GM18520 (cell line): ENCODE data around the gene RRP1B.
"Not testable (repeated sequence)": the region's sequence is repeated elsewhere in the genome, so short reads cannot be mapped to it uniquely, and the experiment has no call there.

ENCODE experiments used
- ATAC-seq: cut with Tn5 transposase; IDR thresholded peaks from one replicate; pipeline ENCODE4 v1.9.1; 2021; ENCODE audit not compliant: unreplicated experiment

RRP1B gene, protein sequence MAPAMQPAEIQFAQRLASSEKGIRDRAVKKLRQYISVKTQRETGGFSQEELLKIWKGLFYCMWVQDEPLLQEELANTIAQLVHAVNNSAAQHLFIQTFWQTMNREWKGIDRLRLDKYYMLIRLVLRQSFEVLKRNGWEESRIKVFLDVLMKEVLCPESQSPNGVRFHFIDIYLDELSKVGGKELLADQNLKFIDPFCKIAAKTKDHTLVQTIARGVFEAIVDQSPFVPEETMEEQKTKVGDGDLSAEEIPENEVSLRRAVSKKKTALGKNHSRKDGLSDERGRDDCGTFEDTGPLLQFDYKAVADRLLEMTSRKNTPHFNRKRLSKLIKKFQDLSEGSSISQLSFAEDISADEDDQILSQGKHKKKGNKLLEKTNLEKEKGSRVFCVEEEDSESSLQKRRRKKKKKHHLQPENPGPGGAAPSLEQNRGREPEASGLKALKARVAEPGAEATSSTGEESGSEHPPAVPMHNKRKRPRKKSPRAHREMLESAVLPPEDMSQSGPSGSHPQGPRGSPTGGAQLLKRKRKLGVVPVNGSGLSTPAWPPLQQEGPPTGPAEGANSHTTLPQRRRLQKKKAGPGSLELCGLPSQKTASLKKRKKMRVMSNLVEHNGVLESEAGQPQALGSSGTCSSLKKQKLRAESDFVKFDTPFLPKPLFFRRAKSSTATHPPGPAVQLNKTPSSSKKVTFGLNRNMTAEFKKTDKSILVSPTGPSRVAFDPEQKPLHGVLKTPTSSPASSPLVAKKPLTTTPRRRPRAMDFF

DNA sequence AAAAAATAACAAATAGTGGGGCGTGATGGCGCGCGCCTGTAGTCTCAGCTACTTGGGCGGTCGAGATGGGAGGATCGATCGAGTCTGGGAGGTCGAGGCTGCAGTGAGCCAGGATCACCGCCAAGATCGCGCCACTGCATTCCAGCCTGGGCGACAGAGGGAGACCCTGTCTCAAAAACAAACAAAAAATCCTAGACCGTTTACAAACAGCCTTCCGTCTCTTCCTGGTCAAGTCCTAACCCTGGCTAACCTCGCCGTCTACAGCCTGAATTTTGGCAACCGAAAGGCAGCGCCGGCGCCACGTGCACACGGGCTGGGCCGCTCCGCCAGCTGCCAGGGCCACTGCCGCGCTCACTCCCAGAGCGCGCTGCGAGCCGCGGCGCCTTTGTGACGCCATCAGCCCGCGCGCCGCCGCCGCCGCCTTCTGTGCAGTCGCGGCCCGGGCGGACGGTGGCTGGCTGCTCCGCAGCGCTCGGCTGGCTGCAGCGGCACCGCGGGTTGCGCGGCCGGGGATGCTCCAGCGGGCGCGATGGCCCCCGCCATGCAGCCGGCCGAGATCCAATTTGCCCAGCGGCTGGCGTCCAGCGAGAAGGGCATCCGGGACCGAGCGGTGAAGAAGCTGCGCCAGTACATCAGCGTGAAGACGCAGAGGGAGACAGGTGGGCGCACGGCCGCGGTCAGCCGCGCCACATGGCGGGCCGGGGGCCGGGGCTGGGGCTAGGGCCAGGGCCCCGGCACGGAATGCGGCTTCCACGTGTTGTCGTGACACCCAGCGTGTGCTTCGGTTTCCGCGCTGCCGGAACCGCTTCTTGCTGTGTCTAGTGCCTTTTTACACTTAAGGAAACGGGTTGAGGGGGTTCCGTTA lies at the start of gene RRP1B, which contains the start of gene HSF2BP:
TSS of gene RRP1B (plus strand) at position 425 of the 865 bp plus-strand sequence. CDS start at position 530, 105 bp downstream.
TSS of gene HSF2BP (minus strand) at position 353 of the 865 bp plus-strand sequence. CDS start 1,392 bp downstream, outside the sequence.
- ATAC-seq: peak; percentile 72

DNA sequence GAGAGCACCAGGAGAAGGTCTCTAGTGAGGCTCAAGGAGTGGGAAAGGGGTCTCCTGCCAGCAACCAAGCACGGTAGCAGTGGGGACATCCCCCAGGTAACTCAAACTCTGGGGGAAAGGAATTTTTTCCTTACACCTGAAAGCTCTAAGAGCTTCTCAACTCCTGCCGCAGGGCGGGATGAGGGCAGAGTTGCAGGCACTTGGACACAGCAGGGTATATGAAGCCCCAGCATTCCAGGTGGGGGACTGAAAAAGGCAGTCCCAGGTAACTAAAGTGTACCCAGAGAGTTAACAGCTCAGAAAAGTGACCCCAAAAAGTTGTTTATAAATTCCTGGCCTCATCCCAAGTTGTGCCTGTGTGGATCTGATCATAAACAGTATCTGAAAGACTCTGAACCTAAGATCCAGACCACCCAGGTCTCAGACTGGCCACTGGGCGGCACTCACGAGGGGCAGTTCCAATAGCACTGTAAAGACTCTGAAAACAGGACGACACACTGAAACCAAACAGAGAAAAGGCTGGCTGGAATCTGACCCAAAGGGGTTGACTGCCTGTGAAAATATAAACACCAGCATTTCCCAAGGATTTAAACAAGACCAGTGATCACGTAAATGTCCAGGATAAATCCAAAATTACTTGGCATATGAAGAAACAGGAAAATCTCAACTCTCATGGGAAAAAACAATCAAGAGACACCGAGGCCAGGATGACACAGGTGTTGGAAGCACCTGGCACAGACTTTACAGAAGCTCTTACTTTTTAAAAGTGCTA lies 47.6 kb upstream of the RRP1B start:
- ATAC-seq: no peak

DNA sequence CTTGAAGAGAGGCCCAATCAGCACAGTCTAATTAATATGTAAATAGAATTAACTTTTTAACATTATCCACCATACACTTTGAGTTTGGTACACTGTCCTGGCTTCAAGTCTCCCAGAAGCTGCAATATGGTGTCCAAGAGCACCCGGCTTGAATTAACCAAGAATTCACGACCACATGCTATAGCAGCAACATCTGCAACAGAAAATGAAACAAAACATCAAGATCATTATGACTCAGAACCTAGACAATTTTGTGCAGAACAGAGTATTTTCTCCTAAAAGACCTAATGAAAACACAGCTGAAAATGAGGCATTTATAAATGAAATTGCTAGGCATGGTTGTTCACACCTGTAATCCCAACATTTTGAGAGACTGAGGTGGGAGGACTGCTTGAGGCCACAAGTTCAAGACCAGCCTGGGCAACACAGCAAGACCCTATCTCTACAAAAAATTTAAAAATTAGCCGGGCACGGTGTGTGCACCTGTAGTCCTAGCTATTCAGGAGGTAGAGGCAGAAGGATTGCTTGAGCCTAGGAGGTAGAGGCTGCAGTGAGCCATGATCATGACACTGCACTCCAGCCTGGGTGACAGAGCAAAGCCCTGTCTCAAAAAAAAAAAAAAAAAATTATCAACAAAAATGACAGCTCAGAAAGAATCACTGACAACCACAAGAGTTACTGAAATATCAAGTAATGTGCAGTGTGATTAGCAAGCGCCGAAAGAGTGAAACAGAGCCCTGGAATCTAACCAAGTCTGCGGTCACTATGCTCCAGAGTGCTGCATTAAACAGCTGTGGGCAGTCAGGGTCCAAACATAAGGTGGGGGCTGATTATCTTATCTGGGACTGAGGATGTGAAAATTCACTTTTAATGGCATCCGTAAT lies 45.4 kb upstream of the RRP1B start:
- no peak for ATAC-seq

DNA sequence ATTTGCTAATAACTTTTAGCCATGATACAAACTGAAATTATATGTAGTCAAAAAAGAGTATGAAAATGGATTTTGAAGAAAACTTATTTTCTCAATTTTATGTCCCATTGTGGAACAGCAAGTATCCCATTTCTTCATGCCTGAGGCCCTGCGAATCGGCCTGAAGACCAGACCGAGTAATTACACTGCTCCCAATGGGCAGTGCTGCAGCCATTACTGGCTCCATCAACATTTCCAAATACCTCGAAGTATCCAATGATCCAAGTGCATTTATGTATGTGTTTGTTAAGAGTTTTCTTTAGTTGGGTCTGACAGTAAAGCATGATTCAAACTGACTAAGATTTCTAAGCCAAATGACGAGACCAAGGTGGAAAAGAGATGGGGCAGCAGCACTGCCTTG lies 44.5 kb upstream of the RRP1B start:
- ATAC-seq: no peak

DNA sequence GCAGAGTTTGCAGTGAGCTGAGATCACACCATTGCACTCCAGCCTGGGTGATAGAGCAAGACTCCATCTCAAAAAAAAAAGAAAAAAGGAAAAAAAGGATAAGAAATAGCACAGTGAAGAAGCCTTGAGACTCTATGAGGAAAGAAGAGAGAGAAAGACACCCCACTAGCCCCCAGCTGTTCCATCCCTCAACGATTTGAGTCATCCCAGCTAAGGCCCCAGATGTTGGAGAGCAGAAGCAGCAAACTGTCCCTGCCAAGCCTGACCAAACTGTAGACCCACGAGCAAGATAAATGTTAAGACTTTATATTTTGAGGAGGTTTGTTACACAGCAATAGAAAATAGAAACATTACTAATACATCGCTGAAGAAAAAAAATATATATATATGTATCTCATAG lies 42.5 kb upstream of the RRP1B start:
- not testable (repeated sequence) for ATAC-seq

DNA sequence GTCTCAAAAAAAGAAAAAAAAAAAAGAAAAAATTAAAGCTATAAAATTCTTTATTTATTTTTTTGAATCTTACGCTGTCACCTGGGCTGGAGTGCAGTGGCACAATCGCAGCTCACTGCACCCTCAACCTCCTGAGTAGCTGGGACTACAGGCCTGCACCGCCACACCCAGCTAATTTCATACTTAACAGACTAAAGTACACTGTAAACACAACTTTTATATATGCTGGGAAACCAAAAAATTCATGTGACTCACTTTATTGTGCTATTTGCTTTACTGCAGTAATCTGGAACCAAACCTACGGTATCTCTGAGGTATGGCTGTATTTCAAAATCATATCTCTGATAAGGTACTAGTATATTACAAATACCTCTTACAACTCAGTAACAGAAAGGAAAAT lies 40.4 kb upstream of the RRP1B start:
- no peak for ATAC-seq

DNA sequence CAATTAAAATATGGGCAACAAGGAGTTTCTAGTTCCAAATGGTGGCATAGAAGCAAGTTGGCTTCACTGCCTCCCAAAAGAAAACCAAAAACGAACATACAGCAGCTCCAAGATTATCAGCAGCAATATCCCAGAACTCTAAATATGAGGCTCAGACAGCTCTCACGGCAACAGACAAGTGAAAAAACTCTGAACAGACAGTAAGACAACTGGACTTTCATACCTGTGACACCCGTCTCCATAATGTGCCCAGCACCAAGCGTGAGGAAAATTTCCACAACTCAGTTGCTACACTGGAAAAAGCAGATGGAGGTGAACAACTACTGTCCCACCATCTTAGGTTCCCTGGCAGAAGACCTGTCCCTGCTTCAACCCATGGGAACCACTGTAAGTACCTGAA lies 40.0 kb upstream of the RRP1B start:
- ATAC-seq: no peak

DNA sequence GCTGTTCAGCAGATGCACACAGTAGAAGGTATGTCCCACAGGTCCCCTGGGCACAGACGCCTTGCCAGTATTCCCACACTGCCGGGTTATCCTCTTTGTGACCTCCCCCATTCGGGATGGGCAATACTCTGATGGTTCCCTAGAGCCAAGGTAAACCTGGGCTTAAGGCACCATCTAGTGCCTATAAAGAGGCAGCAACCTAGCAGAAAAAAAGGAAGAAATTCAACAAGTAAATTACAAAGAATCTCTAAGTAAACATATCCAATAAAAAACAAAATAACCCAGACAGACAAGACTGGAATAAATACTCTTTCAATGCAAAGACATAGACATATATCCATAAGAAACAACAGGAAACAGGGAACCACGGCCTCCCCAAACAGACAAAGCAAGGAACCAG lies 39.5 kb upstream of the RRP1B start:
- no peak for ATAC-seq

DNA sequence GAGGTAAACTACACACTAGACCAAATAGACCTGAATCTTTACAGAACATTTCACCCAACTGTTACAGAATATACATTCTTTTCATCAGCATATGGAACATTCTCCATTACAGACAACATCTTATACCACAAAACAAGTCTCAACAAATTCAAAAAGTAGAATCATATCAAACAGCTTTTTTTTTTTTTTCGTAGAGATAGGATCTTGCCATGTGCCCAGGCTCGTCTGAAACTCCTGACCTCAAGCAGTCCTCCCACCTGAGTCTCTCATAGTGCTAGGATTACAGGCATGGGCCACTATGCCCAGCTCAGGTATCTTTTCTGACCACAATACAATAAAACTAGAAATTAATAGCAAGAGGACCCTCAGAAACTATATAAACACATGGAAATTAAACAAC lies 36.6 kb upstream of the RRP1B start:
- no peak for ATAC-seq

DNA sequence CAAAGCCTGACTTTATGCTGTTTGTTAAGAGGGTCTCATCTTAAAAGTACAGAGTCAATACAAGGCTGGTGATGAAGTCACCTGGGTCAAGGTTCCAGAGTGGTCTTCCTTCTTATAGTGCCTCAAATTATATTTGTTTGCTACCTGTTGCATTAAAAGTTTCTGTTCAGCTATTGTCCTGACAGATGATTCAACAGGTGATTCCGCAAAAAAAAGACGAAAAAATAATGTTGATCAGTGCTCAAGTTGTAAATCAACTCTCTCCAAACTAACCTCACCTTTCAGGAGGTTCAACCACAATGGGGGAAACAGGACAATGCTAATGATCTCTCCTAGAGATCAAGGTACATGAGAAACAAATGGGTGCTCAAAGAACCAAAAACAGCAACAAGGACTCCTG lies 35.8 kb upstream of the RRP1B start:
- no peak for ATAC-seq

DNA sequence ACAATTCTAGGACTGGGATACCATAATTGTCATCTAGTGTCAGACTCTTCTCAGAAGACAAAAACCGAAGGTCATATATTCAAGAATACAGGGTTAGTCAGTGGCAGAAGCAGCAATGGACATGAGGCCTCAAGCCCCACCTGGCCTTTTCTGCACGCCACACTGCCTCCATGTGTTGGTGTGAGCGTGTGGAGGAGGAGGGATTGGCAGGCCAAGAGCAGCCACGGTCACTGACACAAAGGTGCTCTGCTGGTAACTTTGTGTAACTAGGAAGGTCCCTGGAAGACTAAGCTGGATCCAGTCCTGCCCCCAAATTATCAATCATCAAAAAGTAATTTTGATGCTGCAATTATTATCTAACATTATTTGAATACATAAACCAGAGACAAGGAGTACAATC lies 35.0 kb upstream of the RRP1B start:
- ATAC-seq: no peak

DNA sequence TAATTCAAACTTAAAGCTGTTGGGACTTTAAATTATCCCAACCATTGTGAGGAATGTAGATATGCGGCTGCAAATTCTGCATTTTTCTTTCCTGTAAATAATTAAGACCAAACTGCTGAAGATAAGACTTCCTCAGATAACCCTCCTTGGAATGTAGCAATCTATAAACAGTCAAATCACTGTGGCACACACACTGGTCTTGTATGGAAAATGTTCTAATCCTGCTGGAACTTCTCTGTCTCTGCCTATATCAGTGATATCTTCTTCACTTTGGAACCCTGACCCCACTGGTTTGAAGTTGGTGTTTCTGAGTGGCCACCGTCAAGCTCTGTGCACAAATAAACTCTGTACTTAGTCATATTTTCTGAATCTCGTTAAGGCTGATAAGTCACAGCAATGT lies 33.0 kb upstream of the RRP1B start:
- no peak for ATAC-seq

DNA sequence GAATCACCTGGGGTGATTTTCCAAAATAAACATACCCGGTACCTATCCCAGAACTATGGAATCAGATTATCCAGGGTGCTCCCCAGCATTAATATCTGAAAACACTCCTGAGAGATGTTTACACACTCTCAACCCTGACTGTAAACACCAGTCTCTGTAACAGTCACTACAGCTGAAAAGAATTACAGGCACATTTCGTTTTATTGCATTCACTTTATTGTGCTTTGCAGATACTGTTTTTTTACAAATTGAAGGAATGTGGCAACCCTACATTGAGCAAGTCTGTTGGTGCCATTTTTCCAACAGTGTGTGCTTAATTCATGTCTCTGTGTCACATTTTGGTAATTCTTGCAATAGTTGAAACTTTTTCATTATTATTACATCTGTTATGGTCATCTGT lies 31.8 kb upstream of the RRP1B start:
- no peak for ATAC-seq

DNA sequence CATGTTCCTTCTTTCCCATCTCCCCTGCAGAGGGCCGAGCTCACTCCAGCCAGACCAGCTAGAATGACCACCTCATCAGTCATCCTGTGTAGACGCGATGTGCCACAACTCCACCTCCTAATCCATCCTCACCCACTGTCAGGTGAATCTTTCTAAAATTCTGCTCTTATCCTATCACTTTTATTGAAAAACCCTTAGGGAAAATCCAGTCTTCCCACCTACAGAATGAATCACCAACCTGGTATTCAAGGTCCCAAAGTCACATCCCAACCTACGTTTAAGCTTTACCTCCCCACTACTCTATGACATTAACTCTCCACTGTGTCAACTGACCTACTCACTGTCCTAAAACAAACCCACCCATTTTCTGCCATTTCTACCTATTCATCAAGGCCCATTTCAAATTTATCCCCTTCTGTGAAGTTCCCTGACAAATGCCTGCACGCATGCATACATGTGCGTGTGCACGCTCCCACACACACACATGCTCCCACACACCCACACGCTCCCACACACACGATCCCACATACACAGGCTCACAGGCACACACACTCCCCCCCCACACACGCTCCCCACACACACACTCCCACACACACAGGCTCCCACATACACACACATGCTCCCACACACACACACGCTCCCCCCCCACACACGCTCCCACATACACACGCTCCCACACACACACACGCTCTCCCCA lies 27.8 kb upstream of the RRP1B start:
- ATAC-seq: no peak

DNA sequence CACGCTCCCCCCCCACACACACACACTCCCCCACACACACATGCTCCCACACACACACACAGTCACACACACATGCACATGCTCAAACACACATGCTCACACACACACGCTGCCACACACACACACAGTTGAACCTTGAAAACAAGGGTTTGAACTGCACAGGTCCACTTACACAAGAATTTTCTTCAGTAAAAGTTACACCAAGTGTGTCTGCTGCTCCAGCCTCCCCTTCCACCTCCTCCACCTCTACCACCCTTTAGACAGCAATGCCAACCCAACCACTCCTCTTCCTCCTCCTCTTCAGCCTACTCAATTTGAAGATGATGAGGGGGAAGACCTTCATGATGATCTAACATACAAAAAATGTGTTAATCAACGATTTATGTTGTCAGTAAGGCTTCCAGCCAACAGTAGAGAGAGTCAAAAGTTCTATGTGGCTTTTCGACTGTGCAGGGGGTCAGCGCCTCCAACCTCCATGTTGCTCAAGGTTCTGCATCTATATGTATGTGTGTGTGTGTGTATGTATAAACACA lies 26.9 kb upstream of the RRP1B start:
- ATAC-seq: no peak

DNA sequence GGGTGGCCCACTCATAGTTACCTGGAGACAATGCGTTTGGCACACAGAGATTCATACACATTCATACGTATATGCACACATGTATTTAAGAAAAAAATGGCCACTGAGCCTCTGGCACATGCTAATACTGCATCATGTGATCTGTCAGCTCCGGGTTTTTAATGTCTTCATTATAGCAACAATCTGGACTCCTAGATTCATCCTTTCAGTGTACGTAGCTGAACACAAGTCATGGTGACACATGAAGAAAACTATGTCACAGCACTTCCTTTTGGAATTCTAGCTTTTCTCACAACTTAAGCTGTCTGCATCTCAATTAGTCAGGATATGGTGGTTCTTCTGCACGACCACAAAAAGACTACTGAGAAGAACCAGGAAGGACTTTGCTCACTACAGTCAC lies 24.7 kb upstream of the RRP1B start:
- ATAC-seq: no peak

DNA sequence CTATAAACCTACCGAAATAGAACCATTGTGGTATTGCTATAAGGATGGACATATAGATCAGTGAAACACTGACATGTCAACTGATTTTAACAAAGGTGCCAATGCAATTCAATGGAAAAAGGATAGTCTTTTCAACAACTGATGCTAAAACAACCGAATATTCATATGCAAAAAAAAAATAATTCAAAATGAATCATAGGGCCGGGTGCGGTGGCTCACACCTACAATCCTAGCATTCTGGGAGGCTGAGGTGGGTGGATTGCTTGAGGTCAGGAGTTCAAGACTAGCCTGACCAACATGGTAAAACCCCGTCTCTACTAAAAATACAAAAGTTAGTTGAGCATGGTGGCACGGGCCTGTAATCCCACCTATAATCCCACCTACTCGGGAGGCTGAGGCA lies 23.9 kb upstream of the RRP1B start:
- ATAC-seq: no peak

DNA sequence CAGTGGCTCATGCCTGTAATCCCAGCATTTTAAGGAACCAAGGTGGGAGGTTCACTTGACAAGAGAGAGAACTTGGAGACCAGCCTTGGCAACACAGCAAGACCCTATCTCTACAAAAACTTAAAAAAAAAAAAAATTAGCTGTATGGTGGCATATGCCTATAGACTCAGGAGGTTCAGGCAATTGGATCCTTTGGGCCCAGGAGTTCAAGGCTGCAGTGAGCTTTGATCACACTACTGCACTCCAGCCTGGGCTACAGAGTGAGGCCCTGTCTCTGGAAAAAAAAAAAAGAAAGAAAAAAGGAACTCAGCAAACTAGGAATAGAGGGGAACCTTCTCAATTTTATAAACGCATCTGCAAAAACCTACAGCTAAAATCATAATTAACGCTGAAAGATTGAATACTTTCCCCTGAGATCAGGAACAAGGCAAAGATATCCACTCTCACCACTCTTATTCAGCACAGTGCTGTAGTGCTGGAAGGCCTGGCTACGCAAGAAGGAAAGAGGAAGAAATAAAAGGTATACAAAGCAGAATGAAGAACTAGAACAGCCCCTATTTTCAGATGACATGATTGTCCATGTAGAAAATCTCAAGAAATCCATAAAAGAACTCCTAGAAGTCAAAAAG lies 21.7 kb upstream of the RRP1B start:
- ATAC-seq: no peak
